Stomach (tissue), 4 donors: ENCODE results near the gene TCOF1.

Source experiments
- EP300 ChIP-seq: sonication (generic); formaldehyde crosslinking; IDR thresholded peaks from one replicate; pipeline ENCODE4 v1.6.1; 2017; ENCODE audit warnings: antibody characterized with exemption
- POLR2A ChIP-seq, 4 donors: fragments of 450-650 bp; IDR thresholded peaks; one replicate each; pipeline ENCODE4 v1.6.1; 2016; ENCODE audit warnings: antibody characterized with exemption in 4 of 4, control low read depth in 2 of 4, mild to moderate bottlenecking in 1 of 4, moderate library complexity in 1 of 4
- POLR2AphosphoS5 ChIP-seq, 3 donors: sonication (generic); formaldehyde crosslinking; IDR thresholded peaks; one replicate each; pipeline ENCODE4 v1.6.1; 2016; ENCODE audit warnings: antibody characterized with exemption in 3 of 3
- TF ChIP-seq, protein P1 (sequence below), 7 experiments: fragments of 450-650 bp in 4 of 7; fragments of 200-600 bp in 3 of 7; sonication (generic) in 3 of 7; IDR thresholded peaks; one replicate each; pipeline ENCODE4 v1.5.1; 2016 to 2019; ENCODE audit warnings: antibody characterized with exemption in 7 of 7, control low read depth in 2 of 7, mild to moderate bottlenecking in 1 of 7

DNA sequence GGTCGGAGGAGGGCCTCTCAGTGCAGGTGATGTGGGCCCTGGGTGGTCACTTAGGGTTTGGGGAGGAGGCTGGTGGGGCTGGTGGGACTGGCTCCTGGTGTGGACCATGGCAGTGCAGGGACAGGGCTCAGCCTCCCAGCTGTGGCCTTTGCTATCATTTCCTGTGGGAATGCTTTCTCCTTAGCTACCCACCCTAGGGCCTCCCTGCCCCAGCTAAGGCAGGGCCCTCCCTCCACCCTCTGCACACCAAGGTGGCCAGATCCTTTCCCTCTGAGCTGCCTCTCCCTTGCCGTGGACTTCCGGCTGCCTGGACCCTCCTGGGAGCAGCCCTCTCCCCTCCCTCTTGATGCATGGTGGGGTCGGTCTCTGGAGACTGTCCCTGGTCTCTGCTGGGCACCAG, 32.1 kb upstream of the TCOF1 start:
- TF ChIP-seq, protein P1, sequence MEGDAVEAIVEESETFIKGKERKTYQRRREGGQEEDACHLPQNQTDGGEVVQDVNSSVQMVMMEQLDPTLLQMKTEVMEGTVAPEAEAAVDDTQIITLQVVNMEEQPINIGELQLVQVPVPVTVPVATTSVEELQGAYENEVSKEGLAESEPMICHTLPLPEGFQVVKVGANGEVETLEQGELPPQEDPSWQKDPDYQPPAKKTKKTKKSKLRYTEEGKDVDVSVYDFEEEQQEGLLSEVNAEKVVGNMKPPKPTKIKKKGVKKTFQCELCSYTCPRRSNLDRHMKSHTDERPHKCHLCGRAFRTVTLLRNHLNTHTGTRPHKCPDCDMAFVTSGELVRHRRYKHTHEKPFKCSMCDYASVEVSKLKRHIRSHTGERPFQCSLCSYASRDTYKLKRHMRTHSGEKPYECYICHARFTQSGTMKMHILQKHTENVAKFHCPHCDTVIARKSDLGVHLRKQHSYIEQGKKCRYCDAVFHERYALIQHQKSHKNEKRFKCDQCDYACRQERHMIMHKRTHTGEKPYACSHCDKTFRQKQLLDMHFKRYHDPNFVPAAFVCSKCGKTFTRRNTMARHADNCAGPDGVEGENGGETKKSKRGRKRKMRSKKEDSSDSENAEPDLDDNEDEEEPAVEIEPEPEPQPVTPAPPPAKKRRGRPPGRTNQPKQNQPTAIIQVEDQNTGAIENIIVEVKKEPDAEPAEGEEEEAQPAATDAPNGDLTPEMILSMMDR (IDR thresholded peaks at IDR 0.05) = no peak
- no peak for TF ChIP-seq POLR2A (IDR thresholded peaks at IDR 0.05)
- no peak for TF ChIP-seq POLR2AphosphoS5 (IDR thresholded peaks at IDR 0.05)
- TF ChIP-seq EP300 = no peak
